CD4-positive, alpha-beta T cell treated with Interferon gamma for 1 hour (primary cell): ENCODE measurements around the gene MIS18BP1.
"Not testable (repeated sequence)": the region's sequence is repeated elsewhere in the genome, so short reads cannot be mapped to it uniquely, and the experiment has no call there.

Experiments used
- DNase-seq: peaks from one replicate; pipeline ENCODE4 v3.0.0-alpha.2; 2020

The MIS18BP1 gene

GRCh38 chr14:45253070-45253753 lies at the start of gene MIS18BP1:
Gene MIS18BP1 (minus strand): TSS chr14:45253202. CDS start chr14:45247286, 5,916 bp downstream.
- DNase-seq = peak; percentile 94

DNA sequence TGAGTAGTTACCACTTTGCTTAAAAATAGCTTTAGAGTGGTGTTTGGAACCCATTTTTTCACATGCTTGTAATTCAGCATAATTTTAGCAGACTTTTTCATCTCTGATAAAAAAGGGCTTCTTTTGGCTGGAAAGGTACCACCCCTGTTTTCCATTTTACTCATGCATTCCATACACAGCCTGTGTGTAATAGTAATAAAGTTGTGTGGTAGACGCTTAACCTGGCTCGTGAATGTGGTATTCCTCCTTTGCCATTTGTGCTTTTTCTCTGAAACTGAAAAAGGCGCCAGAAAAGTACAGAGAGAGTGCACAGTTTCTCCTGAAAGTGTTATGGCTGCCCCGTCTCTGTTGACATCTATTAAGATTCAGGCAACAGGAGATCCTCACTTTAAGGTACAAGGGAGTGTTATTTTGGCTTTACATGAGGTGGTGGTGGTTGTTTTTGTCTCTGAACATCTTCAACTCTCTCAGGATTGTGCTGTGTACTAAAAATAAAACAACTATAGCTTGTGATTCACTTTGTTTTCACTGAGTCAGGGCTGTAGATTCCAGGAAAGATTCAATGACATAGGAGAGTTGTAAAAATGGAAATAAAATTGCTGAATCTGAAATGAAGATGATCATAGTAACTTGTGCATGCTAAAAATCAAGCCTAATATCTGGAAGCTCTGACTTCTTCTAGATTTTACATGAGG lies 45.6 kb upstream of the MIS18BP1 start:
- DNase-seq = no peak

DNA sequence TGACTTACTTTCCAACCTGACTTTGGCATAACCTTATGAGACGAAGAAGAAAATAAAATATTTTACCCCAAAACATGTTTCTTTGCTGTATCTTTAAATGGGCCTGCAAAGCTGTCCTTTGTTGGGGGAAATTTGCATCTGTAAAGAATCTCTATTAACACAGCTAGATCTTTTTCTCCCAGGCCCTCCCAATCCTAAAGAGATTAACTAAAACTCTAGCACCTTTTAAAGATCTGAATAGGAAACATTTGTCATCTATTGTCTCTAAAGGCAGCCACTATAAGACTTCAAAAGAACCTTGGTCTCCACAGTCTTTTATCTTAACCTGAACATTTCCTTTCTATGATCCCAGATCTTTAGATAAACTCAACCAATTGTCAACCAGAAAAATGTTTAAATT lies 41.8 kb upstream of the MIS18BP1 start:
- not testable (repeated sequence) for DNase-seq

DNA sequence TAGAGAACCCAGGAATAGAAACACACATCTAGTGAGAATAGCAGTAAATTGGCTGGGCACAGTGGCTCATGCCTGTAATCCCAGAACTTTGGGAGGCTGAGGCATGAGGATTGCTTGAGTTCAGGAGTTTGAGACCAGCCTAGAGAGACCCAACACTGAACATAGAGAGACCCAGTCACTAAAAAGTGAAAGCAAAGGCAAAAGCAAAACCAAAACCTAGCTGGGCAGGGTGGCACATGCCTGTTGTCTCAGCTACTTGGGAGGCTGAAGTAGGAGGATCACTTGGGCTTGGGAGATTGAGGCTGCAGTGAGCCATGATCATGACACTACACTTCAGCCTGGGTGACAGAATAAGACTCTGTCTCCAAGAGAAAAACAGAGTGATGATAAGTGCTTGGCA lies 37.5 kb upstream of the MIS18BP1 start:
- DNase-seq = no peak

GRCh38 chr14:45287610-45288009 lies 34.6 kb upstream of the MIS18BP1 start:
- no peak for DNase-seq

DNA sequence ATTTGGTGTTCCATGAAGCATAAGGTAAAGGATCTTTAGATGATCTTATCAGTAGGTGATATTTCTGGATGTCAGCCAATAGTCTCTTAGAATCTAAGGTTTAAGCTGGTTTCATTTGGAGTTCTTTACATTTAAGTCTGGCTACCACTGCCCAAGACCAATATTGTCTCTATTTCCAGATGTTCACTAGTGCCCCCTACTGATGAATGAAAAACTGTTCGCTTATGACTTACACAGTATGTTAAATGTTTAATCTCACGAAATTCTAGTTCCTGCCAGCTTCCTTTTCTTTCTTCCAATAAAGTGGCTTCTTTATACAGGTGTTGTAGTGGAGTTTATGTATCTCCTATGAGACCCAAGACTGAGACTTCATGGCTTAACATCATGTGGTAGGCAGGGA lies 31.8 kb upstream of the MIS18BP1 start:
- DNase-seq = no peak

DNA sequence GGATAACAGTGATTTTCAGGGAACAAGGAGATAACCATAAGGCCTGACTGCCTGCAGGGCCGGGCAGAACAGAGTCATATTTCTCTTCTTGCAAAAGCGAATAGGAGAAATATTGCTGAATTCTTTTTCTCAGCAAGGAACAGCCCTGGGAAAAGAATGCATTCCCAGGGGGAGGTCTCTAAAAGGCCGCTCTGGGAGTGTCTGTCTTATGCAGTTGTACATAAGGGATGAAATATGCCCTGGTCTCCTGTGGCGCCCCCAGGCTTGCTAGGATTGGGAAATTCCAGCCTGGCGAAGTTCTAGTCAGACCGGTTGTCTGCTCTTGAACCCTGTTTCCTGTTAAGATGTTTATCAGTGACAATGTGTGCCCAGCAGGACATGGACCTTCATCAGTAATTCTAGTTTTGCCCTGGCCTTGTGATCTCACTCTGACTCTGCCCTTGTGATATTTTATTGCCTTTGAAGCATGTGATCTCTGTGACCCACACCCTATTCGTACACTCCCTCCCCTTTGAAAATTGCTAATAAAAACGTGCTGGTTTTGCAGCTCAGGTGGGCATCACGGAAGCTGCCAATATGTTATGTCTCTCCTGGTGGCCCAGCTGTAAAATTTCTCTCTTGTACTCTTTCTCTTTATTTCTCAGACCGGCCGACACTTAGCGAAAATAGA lies 28.9 kb upstream of the MIS18BP1 start:
- not testable (repeated sequence) for DNase-seq

DNA sequence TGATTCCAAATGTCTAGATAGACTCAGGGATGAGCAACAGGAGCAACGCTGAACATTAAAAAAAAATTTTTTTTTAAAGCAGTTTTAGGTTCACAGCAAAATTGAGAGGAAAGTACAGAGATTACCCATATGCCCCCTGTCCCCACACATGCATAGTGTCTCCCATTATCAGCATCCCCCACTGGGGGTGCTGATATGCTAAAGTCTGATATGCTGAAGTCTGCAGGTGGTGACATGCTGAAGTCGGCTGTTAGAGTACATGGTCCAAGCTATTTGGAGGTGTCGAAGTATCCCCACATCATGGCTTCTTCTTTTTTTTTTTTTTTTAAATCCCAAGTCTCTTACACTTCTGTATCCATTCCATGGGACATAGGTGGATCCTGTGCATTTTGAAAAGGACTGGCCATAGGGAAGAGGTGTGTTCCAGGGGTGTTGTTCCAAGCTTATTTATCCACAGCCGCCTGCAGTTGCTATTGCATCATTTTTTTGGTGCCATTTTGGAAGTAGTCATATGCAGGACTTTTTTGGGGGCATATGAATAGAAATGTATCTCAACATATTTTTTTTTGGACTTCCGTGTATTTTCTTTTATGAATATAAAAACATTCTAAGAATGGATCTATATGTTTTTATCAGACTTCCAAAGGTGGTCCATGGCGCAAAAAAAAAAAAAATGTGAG lies 19.0 kb upstream of the MIS18BP1 start:
- no peak for DNase-seq

DNA sequence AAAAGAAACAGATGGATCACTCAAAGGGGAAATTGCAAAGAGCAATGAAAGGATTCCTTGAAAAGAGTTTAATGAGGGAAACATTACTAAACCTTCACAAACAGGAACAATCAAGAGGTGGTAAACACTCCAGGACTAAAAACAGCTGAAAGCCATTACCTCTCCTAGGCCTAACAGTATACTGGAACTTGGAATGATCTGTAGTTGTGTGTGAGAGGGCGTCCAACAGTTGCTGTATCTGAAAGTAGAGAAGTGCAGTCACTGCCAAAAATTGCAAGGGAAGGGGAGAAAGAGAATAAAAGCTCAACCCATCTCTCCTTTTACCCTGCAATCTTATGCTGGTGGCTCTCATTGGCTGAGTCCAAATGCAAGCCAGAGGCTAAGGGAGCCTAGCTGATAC lies 17.0 kb upstream of the MIS18BP1 start:
- no peak for DNase-seq

DNA sequence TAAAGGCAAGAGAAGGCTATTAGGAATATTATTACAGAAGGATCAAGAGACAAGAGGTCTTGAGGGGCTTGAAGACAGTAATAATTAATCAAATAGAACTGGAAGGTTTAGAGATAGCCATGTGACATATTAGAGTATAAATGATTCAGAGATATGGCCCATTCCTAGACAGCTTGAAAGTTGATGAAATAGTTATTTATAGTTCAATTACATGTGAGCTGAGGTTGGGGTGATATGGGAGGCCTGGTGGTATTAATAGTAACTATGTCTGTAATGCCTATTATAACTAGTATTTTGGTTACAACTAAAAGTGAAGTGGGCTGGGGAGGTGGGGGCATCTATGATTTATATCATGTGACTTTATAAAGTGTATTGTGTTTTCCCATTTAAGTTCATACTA lies 14.1 kb upstream of the MIS18BP1 start:
- no peak for DNase-seq

DNA sequence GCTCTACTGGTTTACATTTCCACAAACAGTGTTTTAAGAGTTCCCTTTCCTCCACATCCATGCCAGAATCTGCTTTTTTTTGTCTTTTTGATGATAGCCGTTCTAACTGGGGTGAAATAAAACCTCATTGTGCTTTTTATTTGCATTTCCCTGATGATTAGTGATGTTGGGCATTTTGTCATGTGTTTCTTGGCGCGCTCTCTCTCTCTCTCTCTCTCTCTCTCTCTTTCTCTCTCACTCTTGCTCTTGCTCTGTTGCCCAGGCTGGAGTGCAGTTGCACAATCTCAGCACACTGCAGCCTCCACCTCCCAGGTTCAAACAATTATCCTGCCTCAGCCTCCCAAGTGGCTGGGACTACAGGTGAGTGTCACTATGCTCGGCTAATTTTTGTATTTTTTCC lies 9.6 kb upstream of the MIS18BP1 start:
- no peak for DNase-seq

DNA sequence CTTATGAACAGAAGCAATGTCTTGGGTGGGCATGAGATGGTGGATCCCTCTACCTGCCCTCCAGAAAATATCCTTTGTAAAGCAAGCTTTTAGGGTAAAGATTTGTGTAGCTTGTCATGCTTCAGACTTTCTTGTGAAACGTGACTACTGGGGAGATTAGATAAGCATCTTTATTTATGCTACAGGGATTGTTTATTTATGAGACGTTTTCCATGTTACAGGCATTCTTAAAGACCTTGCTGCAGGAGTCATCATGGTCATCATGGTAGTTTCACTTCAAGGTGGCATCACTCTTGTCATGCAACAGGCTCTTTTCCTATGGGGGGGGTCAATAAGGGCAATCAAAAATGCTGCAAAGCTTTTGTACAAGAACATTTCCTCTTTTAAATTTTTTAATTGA lies 8.2 kb upstream of the MIS18BP1 start:
- DNase-seq = no peak

DNA sequence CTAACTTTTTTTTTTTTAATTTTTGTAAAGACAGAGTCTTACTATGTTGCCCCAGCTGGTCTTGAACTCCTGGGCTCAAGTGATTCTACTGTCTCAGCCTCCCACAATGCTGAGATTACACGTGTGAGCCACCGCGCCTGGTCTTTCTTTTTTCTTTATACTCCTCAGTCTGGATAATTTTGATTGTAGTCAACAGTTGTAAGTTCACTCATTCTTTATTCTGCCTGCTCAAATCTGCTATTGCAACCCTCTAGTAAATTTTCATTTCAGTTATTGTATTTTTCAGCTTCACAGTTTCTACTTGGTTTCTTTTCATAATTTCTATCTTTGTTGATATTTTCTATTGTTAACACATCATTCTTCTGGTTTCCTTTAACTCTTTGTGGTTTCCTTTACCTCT lies 5.8 kb upstream of the MIS18BP1 start:
- no peak for DNase-seq

DNA sequence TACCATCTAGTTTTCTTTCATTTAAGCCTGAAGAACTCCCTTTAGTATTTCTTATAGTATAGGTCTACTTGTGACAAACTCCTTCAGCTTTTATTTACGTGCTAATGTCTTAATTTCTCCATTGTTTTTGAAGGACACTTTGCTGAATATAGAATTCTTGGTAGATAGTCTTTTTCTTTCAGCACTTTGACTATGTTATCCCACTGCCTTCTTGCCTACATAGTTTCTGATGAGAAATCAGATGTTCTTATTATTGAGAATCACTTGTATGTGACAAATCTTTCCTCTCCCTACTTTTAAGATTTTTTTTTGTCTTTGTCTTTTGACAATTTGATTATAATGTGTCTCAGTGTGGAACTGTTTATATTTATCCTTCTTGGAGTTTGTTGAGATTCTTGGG lies 5.1 kb upstream of the MIS18BP1 start:
- DNase-seq = no peak

DNA sequence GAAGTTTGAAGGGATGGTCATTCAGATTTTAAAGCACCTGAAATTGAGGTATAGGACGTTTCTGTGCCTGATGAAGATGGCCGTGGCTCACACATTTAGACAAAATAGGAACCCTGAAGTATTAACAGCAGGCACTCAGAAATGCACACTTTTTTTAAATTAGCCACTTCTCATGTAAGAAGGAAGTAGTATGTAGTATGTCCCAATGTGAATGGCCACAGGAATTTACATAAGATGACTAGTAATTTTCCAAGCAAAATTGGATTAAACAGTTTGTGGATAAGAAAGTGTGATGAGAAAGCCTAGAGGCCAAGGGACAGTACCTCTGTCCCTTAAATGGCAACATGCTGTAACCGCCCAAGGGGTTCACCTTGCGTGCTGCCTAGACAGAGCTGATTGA lies 1.8 kb upstream of the MIS18BP1 start:
- no peak for DNase-seq

DNA sequence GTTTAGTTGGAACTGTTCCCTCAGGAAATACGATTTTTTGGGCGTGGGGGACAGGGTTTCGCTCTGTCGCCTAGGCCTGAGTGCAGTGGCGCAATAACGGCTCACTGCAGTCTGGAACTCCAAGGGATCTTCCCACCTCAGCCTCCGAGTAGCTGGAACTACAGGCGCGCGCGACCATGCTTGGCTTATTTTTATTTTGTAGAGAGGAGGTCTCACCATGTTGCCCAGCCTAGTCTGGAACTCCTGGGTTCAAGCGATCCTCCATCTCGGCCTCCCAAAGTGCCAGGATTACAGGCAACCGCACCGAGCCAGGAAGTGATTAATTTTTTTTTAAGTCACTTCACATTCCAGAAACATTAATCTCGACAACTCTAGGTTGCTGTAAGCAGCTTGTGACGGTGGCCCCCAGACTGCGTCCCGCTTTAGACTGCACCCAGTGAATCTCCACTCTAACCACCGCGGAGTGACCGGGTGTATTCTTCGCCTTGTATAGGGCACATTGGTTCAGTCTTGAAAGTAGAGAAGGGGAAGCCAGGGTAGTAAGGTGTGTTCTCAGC lies 830 bp upstream of the MIS18BP1 start:
- DNase-seq = no peak

- DNase-seq = no peak
These were observed 484 bp downstream of the MIS18BP1 start for GRCh38 chr14:45252366-45253069.

- no peak for DNase-seq
These were observed 1.1 kb downstream of the MIS18BP1 start for GRCh38 chr14:45251912-45252311.

DNA sequence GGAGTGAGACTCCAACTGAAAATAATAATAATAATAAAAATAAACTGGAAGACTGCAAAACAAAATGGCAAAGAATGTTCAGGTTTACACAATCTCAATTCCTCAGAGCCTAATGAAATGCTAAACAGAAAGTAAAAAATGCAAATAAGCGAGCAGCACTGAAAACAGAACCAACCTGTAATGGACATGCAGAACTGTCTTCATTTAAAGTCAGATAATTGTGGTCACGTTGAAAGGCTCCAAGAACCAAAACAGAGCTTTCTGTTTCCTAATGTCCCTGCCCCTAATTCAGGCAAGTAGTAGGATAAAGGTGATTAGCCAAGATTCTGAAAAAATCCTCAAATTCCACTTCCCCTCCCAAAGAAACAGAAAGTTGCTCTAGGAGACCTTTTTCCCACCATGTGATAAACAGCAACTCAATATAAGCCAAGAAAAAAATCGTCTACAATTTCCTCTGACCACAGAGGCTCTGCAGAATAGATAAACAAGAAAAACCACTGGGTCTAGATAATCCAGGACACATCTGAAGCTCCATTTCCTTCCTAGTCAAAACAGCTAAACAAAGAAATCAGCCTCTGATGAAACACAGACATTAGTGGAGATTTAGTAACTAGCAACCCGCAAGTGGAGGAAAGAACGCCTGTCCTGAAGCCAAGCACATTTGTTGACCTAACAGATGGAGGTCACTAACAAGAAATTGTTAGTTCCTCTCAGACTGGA lies 3.0 kb downstream of the MIS18BP1 start:
- no peak for DNase-seq

DNA sequence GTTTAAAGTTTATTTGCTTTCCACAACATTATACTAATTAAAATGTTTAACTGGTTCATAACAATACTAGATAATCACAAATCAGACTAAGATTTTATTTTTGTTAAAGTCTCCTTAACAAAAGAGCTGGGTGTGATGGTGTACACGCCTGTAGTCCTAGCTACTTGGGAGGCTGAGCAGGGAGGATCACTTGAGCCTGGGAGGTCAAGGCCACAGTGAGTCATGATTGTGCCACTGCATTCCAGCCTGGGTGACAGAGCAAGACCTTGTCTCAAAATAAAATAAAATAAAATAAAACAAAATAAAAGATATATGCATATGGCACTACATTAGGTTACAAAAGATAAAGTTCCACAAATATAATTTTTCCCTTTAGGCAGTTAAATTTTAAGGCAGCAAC lies 5.6 kb downstream of the MIS18BP1 start:
- DNase-seq = no peak

DNA sequence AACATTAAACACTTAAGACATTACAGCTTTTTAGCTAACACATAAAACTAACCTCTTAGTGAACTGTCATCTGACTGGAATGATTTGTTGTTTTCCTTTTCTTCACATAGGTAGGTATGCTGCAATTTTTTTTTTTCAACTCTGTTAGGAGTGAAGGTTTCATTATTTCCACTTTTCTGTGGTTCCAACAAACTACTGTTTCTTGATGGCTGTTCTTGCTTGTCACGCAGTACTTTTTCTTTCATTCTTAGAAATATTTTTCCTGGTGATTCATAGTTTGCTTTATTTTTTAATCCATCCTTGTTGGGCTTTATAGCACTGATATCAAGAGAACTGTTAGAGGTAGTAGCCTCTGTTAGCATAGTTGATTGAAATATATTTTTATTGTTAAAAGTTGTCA lies 6.3 kb downstream of the MIS18BP1 start:
- no peak for DNase-seq

DNA sequence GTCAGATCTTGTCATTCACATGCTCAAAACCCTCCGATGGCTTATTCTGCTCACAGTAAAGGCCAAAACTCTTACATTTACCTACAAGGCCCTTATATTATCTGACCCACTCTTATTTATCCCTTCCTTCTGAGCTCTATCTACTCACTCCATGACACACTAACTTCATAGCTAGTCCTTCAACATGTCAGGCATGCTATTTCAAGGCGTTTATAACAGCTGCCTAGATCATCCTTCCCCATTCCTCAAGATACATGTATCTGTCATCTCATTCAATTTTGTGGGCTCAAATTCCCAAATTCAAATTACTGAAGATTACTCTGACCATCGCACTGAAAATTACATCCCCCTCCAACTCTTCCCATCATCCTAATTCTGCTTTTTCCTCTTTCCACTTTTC lies 6.9 kb downstream of the MIS18BP1 start:
- DNase-seq = no peak
